H1 (cell line): ENCODE data around the gene RAB4B. TPM values are rescaled to one million over a fixed set of nuclear protein-coding genes. Genes with fewer than 3 reads are reported as not detected.
"Not testable (repeated sequence)": the region's sequence is repeated elsewhere in the genome, so short reads cannot be mapped to it uniquely, and the experiment has no call there.

Experiments
- CTCF ChIA-PET: fragments of 300-600 bp; sonication (Branson Sonifier 250); formaldehyde crosslinking; loops from one replicate; lab custom pipeline; 2021; ENCODE audit not compliant: partially characterized antibody; lab: Charles Lee
- POLR2A ChIA-PET: fragments of 300-600 bp; sonication (Branson Sonifier 250); formaldehyde crosslinking; loops from one replicate; lab custom pipeline; 2021; ENCODE audit warnings: inconsistent platforms; ENCODE audit not compliant: partially characterized antibody; lab: Charles Lee
- DNase-seq, 2 experiments: peaks; one replicate each; pipeline versions ENCODE4 v3.0.0 to v3.0.0-alpha.2; 2010 to 2022; ENCODE audit warnings: low spot score in 2 of 2, low read depth in 1 of 2, mixed read lengths in 1 of 2
- FAIRE-seq: peaks from 2 replicates; lab custom pipeline; 2011; peaks lifted over from hg19 to GRCh38; lab: Jason Lieb, UNC
- H2AFZ ChIP-seq: 2 replicates; pipeline ENCODE4 v1.8.1; 2012; ENCODE audit warnings: low read length, inconsistent platforms
- H2AK5ac ChIP-seq: 2 replicates; pipeline ENCODE4 v1.6.1; 2013; ENCODE audit warnings: low read depth, low read length
- H2BK120ac ChIP-seq: replicated peaks from 2 replicates; pipeline ENCODE3; 2013; ENCODE audit warnings: low read depth, low read length, inconsistent platforms
- H2BK12ac ChIP-seq: 2 replicates; pipeline ENCODE4 v1.6.1; 2013; ENCODE audit warnings: low read depth, low read length
- H2BK15ac ChIP-seq: 2 replicates; pipeline ENCODE4 v1.6.1; 2013; ENCODE audit warnings: low read length
- H2BK20ac ChIP-seq: 2 replicates; pipeline ENCODE4 v1.6.1; 2013; ENCODE audit warnings: low read length
- H2BK5ac ChIP-seq: 2 replicates; pipeline ENCODE4 v1.6.1; 2013; ENCODE audit warnings: low read depth, low read length
- H3K14ac ChIP-seq: 2 replicates; pipeline ENCODE4 v1.6.1; 2013; ENCODE audit warnings: inconsistent platforms; ENCODE audit not compliant: insufficient read length
- H3K18ac ChIP-seq: 2 replicates; pipeline ENCODE4 v1.6.1; 2013; ENCODE audit warnings: low read length; ENCODE audit errors: extremely low read depth
- H3K23ac ChIP-seq: 2 replicates; pipeline ENCODE4 v1.6.1; 2013; ENCODE audit warnings: inconsistent platforms; ENCODE audit not compliant: insufficient read length
- H3K23me2 ChIP-seq: 2 replicates; pipeline ENCODE4 v1.6.1; 2013; ENCODE audit warnings: low read depth, low read length
- H3K27ac ChIP-seq: 2 replicates; pipeline ENCODE4 v1.6.1; 2011; ENCODE audit warnings: low read depth, low read length, inconsistent platforms
- H3K27me3 ChIP-seq, 4 experiments: replicated peaks in 1 of 4; 1 replicate in 1 of 4; 2 replicates in 3 of 4; pipeline versions ENCODE4 v1.6.1 to v1.8.1; 2011 to 2013; ENCODE audit warnings: low read length in 3 of 4, mild to moderate bottlenecking in 3 of 4, inconsistent platforms in 2 of 4, mixed read lengths in 2 of 4, moderate library complexity in 1 of 4; ENCODE audit not compliant: control insufficient read depth in 3 of 4, insufficient read depth in 3 of 4; ENCODE audit errors: extremely low read depth in 1 of 4
- H3K36me3 ChIP-seq, 4 experiments: 2 replicates each; pipeline versions ENCODE4 v1.6.1 to v1.8.1; 2011 to 2013; ENCODE audit warnings: mild to moderate bottlenecking in 4 of 4, low read length in 3 of 4, moderate library complexity in 2 of 4, control low read depth in 1 of 4, inconsistent platforms in 1 of 4; ENCODE audit not compliant: insufficient read depth in 4 of 4, control insufficient read depth in 2 of 4
- H3K4ac ChIP-seq: replicated peaks from 2 replicates; pipeline ENCODE3; 2013; ENCODE audit warnings: low read length, low read depth, mixed read lengths, inconsistent platforms; ENCODE audit not compliant: insufficient read length
- H3K4me1 ChIP-seq, 4 experiments: replicated peaks in 1 of 4; 1 replicate in 1 of 4; 2 replicates in 3 of 4; pipeline versions ENCODE4 v1.6.1 to v1.8.1; 2011 to 2013; ENCODE audit warnings: low read length in 3 of 4, inconsistent platforms in 2 of 4, mixed read lengths in 1 of 4; ENCODE audit not compliant: insufficient read depth in 4 of 4, control insufficient read depth in 3 of 4
- H3K4me2 ChIP-seq, 2 experiments: 2 replicates each; pipeline versions ENCODE4 v1.6.1 to v1.8.1; 2011 to 2013; ENCODE audit warnings: low read depth in 2 of 2, low read length in 2 of 2, control low read depth in 1 of 2, inconsistent platforms in 1 of 2, mild to moderate bottlenecking in 1 of 2; ENCODE audit not compliant: insufficient read depth in 1 of 2
- H3K4me3 ChIP-seq, 4 experiments: fragments of 200-600, 300-600 bp in 1 of 4; sonication (generic), shearing (Covaris generic), sonication (Bioruptor Twin) in 1 of 4; 2 replicates each; pipeline versions ENCODE4 v1.5.1 to v1.8.1; 2011 to 2016; ENCODE audit warnings: low read length in 4 of 4, low read depth in 3 of 4, control low read depth in 2 of 4, inconsistent platforms in 2 of 4, mild to moderate bottlenecking in 2 of 4, mixed read lengths in 1 of 4, moderate library complexity in 1 of 4; ENCODE audit not compliant: insufficient read depth in 2 of 4; ENCODE audit errors: extremely low read depth in 1 of 4
- H3K56ac ChIP-seq: replicated peaks from 2 replicates; pipeline ENCODE3; 2013; ENCODE audit warnings: low read depth, mild to moderate bottlenecking, mixed read lengths, low read length, inconsistent platforms; ENCODE audit not compliant: insufficient read length
- H3K79me1 ChIP-seq: 2 replicates; pipeline ENCODE4 v1.6.1; 2013; ENCODE audit warnings: low read depth, low read length, control low read depth
- H3K79me2 ChIP-seq, 2 experiments: 2 replicates each; pipeline versions ENCODE4 v1.6.1 to v1.8.1; 2012 to 2013; ENCODE audit warnings: low read length in 2 of 2, mild to moderate bottlenecking in 2 of 2, inconsistent platforms in 1 of 2; ENCODE audit not compliant: insufficient read depth in 2 of 2, control insufficient read depth in 1 of 2
- H3K9ac ChIP-seq, 4 experiments: replicated peaks in 1 of 4; 1 replicate in 1 of 4; 2 replicates in 3 of 4; pipeline versions ENCODE4 v1.6.1 to v1.8.1; 2011 to 2013; ENCODE audit warnings: low read depth in 3 of 4, low read length in 3 of 4, control low read depth in 2 of 4, mild to moderate bottlenecking in 2 of 4, moderate library complexity in 2 of 4, inconsistent platforms in 1 of 4; ENCODE audit errors: extremely low read depth in 1 of 4
- H3K9me3 ChIP-seq, 2 experiments: 2 replicates each; pipeline versions ENCODE4 v1.6.1 to v1.8.1; 2012 to 2013; ENCODE audit warnings: mild to moderate bottlenecking in 2 of 2, moderate library complexity in 2 of 2, control low read depth in 1 of 2, inconsistent platforms in 1 of 2, low read depth in 1 of 2, low read length in 1 of 2, mixed read lengths in 1 of 2; ENCODE audit not compliant: insufficient read depth in 2 of 2
- H4K20me1 ChIP-seq, 2 experiments: replicated peaks in 1 of 2; 2 replicates each; pipeline versions ENCODE3 to v1.8.1; 2011 to 2013; ENCODE audit warnings: inconsistent platforms in 2 of 2, low read length in 2 of 2, mild to moderate bottlenecking in 1 of 2; ENCODE audit not compliant: insufficient read depth in 2 of 2, control insufficient read depth in 1 of 2
- H4K5ac ChIP-seq: 2 replicates; pipeline ENCODE4 v1.6.1; 2013; ENCODE audit warnings: low read length, low read depth, mixed read lengths, inconsistent platforms; ENCODE audit not compliant: insufficient read length
- H4K8ac ChIP-seq: 2 replicates; pipeline ENCODE4 v1.8.0; 2013; ENCODE audit warnings: mild to moderate bottlenecking, moderate library complexity, low read length, inconsistent platforms; ENCODE audit not compliant: insufficient read depth; ENCODE audit errors: extremely low read depth
- H4K91ac ChIP-seq: replicated peaks from 2 replicates; pipeline ENCODE3; 2013; ENCODE audit warnings: low read length, mixed read lengths, inconsistent platforms; ENCODE audit not compliant: insufficient read length
- WGBS, 2 experiments: shearing (Covaris generic) in 1 of 2; methylation state at CpG; one replicate each; pipeline versions ENCODE4 v1.1.6 to v1.1.7; 2013 to 2015; ENCODE audit warnings: low lambda C conversion rate in 2 of 2, mixed read lengths in 2 of 2, inconsistent platforms in 1 of 2, low coverage in 1 of 2, missing lambda C conversion rate in 1 of 2; ENCODE audit not compliant: insufficient replicate concordance in 2 of 2, insufficient coverage in 1 of 2, insufficient read length in 1 of 2; ENCODE audit errors: extremely low coverage in 1 of 2, missing lambda C conversion rate in 1 of 2; 5-methylcytosine and 5-hydroxymethylcytosine counted together
- polyA plus RNA-seq, 7 experiments: library from polyadenylated mRNA; depleted of rRNA in 3 of 7; stranded (reverse) in 5 of 7; unstranded in 2 of 7; fragments of >200 nt in 5 of 7; fragments of 200-250 nt in 2 of 7; gene quantifications; 1 replicate in 5 of 7; 2 replicates in 1 of 7; 4 replicates in 1 of 7; pipeline versions ENCODE4 v1.2.1 to v1.2.3, GENCODE V29; 2011 to 2013; ENCODE audit warnings: missing spikeins in 2 of 7, mixed read lengths in 2 of 7
- total RNA-seq: library from RNA; stranded (reverse); fragmentation: NEBNext Ultra II Directional; extraction: Animal tissue kit (Norgen Biotek cat#: 25700); gene quantifications from 2 replicates; pipeline ENCODE4 v1.2.1, GENCODE V29; 2021

The RAB4B gene
- total and polyA plus RNA-seq, 2 of the 8 experiments (the other 6 are each of a cell fraction or from before 2014, with no cell fraction given), result 15.9 to 28.6 TPM

DNA sequence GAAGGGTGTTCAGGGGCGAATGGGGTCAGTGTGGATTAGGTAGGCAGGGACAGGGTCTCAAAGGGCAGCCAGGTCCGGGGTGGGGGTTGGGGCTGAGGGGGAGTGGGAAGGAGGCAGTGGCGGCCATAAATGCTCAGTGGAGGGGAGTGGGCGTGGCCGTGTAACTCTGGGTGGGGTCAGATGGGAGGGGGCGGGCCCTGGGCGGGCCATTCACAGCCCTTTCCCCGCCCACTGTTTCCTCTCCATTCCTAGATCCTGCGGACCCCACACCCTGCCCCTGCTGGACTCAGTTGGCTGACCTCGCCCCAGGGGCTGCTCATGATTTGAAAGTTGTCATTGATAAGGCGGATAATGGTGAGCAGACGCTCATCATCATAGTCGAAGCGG is 48.3 kb downstream of the RAB4B start:
- H3K9ac ChIP-seq, FAIRE-seq, H2BK15ac ChIP-seq, H3K79me2 ChIP-seq, H3K23me2 ChIP-seq, H3K36me3 ChIP-seq, H2BK120ac ChIP-seq, H4K8ac ChIP-seq, DNase-seq, H4K20me1 ChIP-seq, H2AFZ ChIP-seq, H4K91ac ChIP-seq, H3K23ac ChIP-seq, H2BK5ac ChIP-seq, POLR2A ChIA-PET, H3K9me3 ChIP-seq, H3K18ac ChIP-seq, H3K4me2 ChIP-seq, H3K27me3 ChIP-seq, H3K4me3 ChIP-seq, H3K79me1 ChIP-seq, H3K4me1 ChIP-seq, H3K4ac ChIP-seq, H2BK12ac ChIP-seq, CTCF ChIA-PET, H3K14ac ChIP-seq, H3K56ac ChIP-seq, H3K27ac ChIP-seq, H2BK20ac ChIP-seq, H2AK5ac ChIP-seq, H4K5ac ChIP-seq: not testable (repeated sequence)
- 94% methylated on average over 6 of the region's 14 CpGs; no CpG with 5 or more reads in 1 of the 2 experiments for WGBS, 2 experiments
